ENCODE data around the gene PDLIM7. TPM values are rescaled to one million over a fixed set of nuclear protein-coding genes. Genes with fewer than 3 reads are reported as not detected.

PDLIM7 gene
- total RNA-seq, 2 experiments from 2014 or later, result 38.8 to 58.0 TPM

DNA sequence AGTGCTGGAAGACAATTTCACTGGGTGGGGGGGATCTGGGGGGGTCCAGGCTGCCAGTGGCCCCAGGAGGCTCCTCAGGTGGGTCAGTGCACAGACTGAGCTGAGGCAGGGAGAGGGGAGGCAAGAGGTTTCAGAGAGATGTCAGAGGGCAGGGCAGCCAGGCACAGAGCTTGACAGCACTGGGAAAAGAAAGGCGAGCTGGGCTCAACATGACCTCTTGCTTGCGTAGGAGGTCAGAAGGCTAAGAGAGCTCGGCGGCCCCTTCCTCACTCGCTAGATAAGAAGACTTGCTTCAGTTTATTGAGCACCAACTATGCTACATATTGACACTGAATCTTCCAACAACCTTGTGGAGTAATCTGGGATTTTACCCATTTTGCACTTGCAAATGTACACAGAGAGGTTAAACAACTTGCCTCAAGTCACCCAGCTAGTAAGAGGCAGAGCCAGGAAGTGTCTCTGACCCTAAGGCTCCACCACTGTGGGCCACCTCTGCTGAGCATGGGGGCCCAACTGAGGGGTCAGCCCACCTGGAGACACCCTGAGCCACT is 3.5 kb downstream of the PDLIM7 start:
- H2AFZ ChIP-seq (ENCODE audit: low read length), result no peak overlapping the region
- H3K9me3 ChIP-seq (ENCODE audit: low read length), result no peaks in the 10 kb centered on the region
- DNase-seq (ENCODE audit: low spot score), result no peak
- no TSS peak for BruUV-seq (replicated peaks)
- peak overlapping the region; percentile 51 for H3K27ac ChIP-seq (ENCODE audit: low read depth, low read length, poor library complexity, severe bottlenecking)
- no peaks in the 10 kb centered on the region for H3K36me3 ChIP-seq (ENCODE audit: insufficient read depth, low read length)
- H3K9me2 ChIP-seq (ENCODE audit: insufficient read depth, low read length), result no peaks in the 10 kb centered on the region
- no peaks in the 10 kb centered on the region for H3K79me2 ChIP-seq (ENCODE audit: insufficient read depth, low read depth, low read length)
- H4K20me1 ChIP-seq (ENCODE audit: insufficient read depth, low read length), result peaks cover 6% of the 10 kb centered on the region; the same call in 1 of the 2 replicates
- POLR2A ChIA-PET, result interaction anchor here (0.6 kb wide), 2 partner anchors 13 to 139 kb away, joined by 3 read pairs; no protein-coding TSS in a partner anchor
- intact Hi-C loops (cut with micrococcal nuclease; ENCODE audit: unreplicated experiment), result no loop called here
- peaks cover 54% of the 10 kb centered on the region for H3K4me1 ChIP-seq (ENCODE audit: insufficient read depth, low read length, poor library complexity, severe bottlenecking)
- peak overlapping the region; percentile 96 for H3K4me2 ChIP-seq (ENCODE audit: low read length)
- TF ChIP-seq EZH2phosphoT487 (IDR thresholded peaks at IDR 0.05; ENCODE audit: borderline replicate concordance, low read depth, low read length), result no peak
- TF ChIP-seq, protein P1, sequence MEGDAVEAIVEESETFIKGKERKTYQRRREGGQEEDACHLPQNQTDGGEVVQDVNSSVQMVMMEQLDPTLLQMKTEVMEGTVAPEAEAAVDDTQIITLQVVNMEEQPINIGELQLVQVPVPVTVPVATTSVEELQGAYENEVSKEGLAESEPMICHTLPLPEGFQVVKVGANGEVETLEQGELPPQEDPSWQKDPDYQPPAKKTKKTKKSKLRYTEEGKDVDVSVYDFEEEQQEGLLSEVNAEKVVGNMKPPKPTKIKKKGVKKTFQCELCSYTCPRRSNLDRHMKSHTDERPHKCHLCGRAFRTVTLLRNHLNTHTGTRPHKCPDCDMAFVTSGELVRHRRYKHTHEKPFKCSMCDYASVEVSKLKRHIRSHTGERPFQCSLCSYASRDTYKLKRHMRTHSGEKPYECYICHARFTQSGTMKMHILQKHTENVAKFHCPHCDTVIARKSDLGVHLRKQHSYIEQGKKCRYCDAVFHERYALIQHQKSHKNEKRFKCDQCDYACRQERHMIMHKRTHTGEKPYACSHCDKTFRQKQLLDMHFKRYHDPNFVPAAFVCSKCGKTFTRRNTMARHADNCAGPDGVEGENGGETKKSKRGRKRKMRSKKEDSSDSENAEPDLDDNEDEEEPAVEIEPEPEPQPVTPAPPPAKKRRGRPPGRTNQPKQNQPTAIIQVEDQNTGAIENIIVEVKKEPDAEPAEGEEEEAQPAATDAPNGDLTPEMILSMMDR (conservative IDR thresholded peaks at IDR 0.05; ENCODE audit: low read length), result no peak
- H3K4me3 ChIP-seq (ENCODE audit: low read depth, low read length, poor library complexity, severe bottlenecking), result no peak overlapping the region
- CTCF ChIA-PET (ENCODE audit: unreplicated experiment), result no interaction called here

DNA sequence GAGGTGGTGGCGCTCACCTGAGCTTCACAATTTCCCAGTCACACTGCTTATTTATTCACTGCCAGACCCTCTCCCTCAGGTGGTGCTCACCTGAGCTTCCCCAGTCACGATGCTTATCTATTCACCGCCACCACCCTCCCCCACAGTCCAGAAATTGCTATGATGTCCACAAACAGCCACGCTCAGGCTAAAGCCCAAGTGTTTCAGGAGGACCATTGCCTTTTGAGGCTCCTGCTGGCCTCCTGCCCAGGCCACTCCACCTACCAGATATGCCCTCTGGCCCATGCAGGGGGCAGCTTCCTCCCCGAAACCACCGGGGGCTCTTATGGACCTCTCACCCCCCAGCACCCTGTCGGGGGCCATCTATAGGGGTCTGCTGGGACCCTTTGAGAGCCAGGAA is 4.6 kb downstream of the PDLIM7 start:
- no peak for TF ChIP-seq EZH2phosphoT487 (IDR thresholded peaks at IDR 0.05; ENCODE audit: borderline replicate concordance, low read depth, low read length)
- TF ChIP-seq, protein P1 (conservative IDR thresholded peaks at IDR 0.05; ENCODE audit: low read length), result no peak
- DNase-seq (ENCODE audit: low spot score), result no peak
- H2AFZ ChIP-seq (ENCODE audit: low read length), result no peak overlapping the region
- H3K4me1 ChIP-seq (ENCODE audit: insufficient read depth, low read length, poor library complexity, severe bottlenecking), result peaks cover 49% of the 10 kb centered on the region
- no peaks in the 10 kb centered on the region for H3K9me2 ChIP-seq (ENCODE audit: insufficient read depth, low read length)
- POLR2A ChIA-PET, result no interaction called here
- no peak overlapping the region for H3K27ac ChIP-seq (ENCODE audit: low read depth, low read length, poor library complexity, severe bottlenecking)
- no peaks in the 10 kb centered on the region for H3K36me3 ChIP-seq (ENCODE audit: insufficient read depth, low read length)
- H4K20me1 ChIP-seq (ENCODE audit: insufficient read depth, low read length), result peaks cover 6% of the 10 kb centered on the region; the same call in 1 of the 2 replicates
- no peaks in the 10 kb centered on the region for H3K79me2 ChIP-seq (ENCODE audit: insufficient read depth, low read depth, low read length)
- CTCF ChIA-PET (ENCODE audit: unreplicated experiment), result no interaction called here
- H3K9me3 ChIP-seq (ENCODE audit: low read length), result no peaks in the 10 kb centered on the region
- no peak overlapping the region for H3K4me3 ChIP-seq (ENCODE audit: low read depth, low read length, poor library complexity, severe bottlenecking)
- intact Hi-C loops (cut with micrococcal nuclease; ENCODE audit: unreplicated experiment), result no loop called here
- no TSS peak for BruUV-seq (replicated peaks)
- H3K4me2 ChIP-seq (ENCODE audit: low read length), result no peak overlapping the region

DNA sequence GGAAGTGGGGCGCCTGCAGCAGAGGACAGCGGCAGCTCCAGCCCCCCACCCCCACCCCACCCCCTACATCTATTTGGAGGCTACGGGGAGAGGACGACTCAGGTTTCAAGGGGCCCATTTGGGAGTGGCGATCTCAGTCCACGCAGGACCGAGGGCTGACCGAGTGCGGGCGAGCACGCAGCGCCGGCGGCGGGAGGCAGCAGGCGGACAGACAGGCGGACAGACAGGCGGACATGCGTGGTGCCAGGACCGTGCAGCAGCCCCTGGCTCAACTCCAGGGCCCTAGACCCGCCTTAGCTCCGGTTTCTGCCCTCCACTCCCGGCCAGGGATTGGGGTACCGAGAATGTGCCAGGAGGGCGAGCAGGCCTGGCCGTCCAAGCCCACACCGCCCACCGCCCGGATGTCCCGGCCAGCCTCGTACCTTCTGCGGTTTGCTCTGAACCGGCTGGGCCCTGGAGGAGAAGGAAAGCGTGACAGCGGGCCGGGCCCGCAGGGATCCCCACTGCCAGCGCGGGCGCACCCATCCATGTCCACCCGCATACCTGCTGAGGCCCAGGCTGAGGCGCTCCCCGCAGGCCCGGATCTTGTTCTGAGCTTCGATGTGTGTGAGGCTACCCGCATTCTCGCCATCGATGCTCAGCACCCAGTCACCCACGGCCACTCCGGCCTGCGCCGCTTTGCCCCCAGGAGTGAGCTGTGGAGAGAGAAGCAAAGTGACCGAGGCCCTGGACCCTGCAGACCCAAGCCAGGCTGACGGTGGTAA is 5.2 kb downstream of the PDLIM7 start:
- no peaks in the 10 kb centered on the region for H3K79me2 ChIP-seq (ENCODE audit: insufficient read depth, low read depth, low read length)
- CTCF ChIA-PET (ENCODE audit: unreplicated experiment), result interaction anchor here (0.6 kb wide), 1 partner anchor 52 kb away, joined by 3 read pairs; no protein-coding TSS in a partner anchor
- no peak overlapping the region for H2AFZ ChIP-seq (ENCODE audit: low read length)
- H3K9me3 ChIP-seq (ENCODE audit: low read length), result no peaks in the 10 kb centered on the region
- H3K4me3 ChIP-seq (ENCODE audit: low read depth, low read length, poor library complexity, severe bottlenecking), result no peak overlapping the region
- no peak overlapping the region for H3K4me2 ChIP-seq (ENCODE audit: low read length)
- peaks cover 5% of the 10 kb centered on the region; the same call in 1 of the 2 replicates for H3K36me3 ChIP-seq (ENCODE audit: insufficient read depth, low read length)
- POLR2A ChIA-PET, result interaction anchor here (0.5 kb wide), 1 partner anchor 14 kb away, joined by 3 read pairs; no protein-coding TSS in a partner anchor
- H3K27ac ChIP-seq (ENCODE audit: low read depth, low read length, poor library complexity, severe bottlenecking), result no peak overlapping the region
- H4K20me1 ChIP-seq (ENCODE audit: insufficient read depth, low read length), result peaks cover 6% of the 10 kb centered on the region; the same call in 1 of the 2 replicates
- intact Hi-C loops (cut with micrococcal nuclease; ENCODE audit: unreplicated experiment), result no loop called here
- DNase-seq (ENCODE audit: low spot score), result no peak
- H3K9me2 ChIP-seq (ENCODE audit: insufficient read depth, low read length), result no peaks in the 10 kb centered on the region
- H3K4me1 ChIP-seq (ENCODE audit: insufficient read depth, low read length, poor library complexity, severe bottlenecking), result peaks cover 48% of the 10 kb centered on the region
- BruUV-seq (replicated peaks), result no TSS peak
- no peak for TF ChIP-seq EZH2phosphoT487 (IDR thresholded peaks at IDR 0.05; ENCODE audit: borderline replicate concordance, low read depth, low read length)
- TF ChIP-seq, protein P1 (conservative IDR thresholded peaks at IDR 0.05; ENCODE audit: low read length), result no peak

Measured in OCI-LY7 (cell line).